Nephron progenitor cell (in vitro differentiated cells): ENCODE measurements around the gene ALK.

ENCODE experiments used
- DNase-seq: peaks from one replicate; pipeline ENCODE4 v3.0.0; 2021
- H3K27ac Mint-ChIP-seq: 2 replicates; pipeline ENCODE4 v1.8.0; 2021; ENCODE audit warnings: mild to moderate bottlenecking, moderate library complexity, mixed read lengths
- H3K27me3 Mint-ChIP-seq: 2 replicates; pipeline ENCODE4 v1.8.0; 2021; ENCODE audit warnings: mild to moderate bottlenecking, low read depth, mixed read lengths; ENCODE audit not compliant: poor library complexity
- H3K36me3 Mint-ChIP-seq: 2 replicates; pipeline ENCODE4 v1.8.0; 2021; ENCODE audit warnings: low read depth, mixed read lengths
- H3K4me1 Mint-ChIP-seq: 2 replicates; pipeline ENCODE4 v1.8.0; 2021; ENCODE audit warnings: mixed read lengths
- H3K4me3 Mint-ChIP-seq: 2 replicates; pipeline ENCODE4 v1.8.0; 2021; ENCODE audit warnings: mild to moderate bottlenecking, moderate library complexity, mixed read lengths
- H3K9me3 Mint-ChIP-seq: 2 replicates; pipeline ENCODE4 v1.8.0; 2021; ENCODE audit warnings: mild to moderate bottlenecking, moderate library complexity, mixed read lengths
- CTCF ChIP-seq: fragments of 200-600 bp; sonication (generic); IDR thresholded peaks from 2 replicates; pipeline ENCODE4 v1.5.0; 2021; ENCODE audit warnings: antibody characterized with exemption

The ALK gene

GRCh38 chr2:29213888-29214291 lies 707.5 kb downstream of the ALK start:
- DNase-seq, result no peak
- no peak overlapping the region for H3K27ac Mint-ChIP-seq
- TF ChIP-seq CTCF, result no peak
- H3K4me3 Mint-ChIP-seq, result peak overlapping the region; percentile 26
- H3K36me3 Mint-ChIP-seq, result no peaks in the 10 kb centered on the region
- H3K4me1 Mint-ChIP-seq, result peaks cover 26% of the 10 kb centered on the region
- H3K27me3 Mint-ChIP-seq, result peaks cover 11% of the 10 kb centered on the region
- no peaks in the 10 kb centered on the region for H3K9me3 Mint-ChIP-seq

- DNase-seq, result no peak
- Mint-ChIP-seq H3K27me3 (peaks cover 7% of the 10 kb centered on the region), H3K27ac (no peak overlapping the region), H3K4me3 (no peak overlapping the region), H3K9me3 (no peaks in the 10 kb centered on the region), H3K4me1 (peaks cover 26% of the 10 kb centered on the region), H3K36me3 (no peaks in the 10 kb centered on the region)
- TF ChIP-seq CTCF, result peak; percentile 24
Observed at GRCh38 chr2:29212009-29212408, 709.4 kb downstream of the ALK start.

- DNase-seq, result no peak
- peaks cover 34% of the 10 kb centered on the region for H3K4me1 Mint-ChIP-seq
- no peak overlapping the region for H3K27ac Mint-ChIP-seq
- no peak overlapping the region for H3K4me3 Mint-ChIP-seq
- H3K36me3 Mint-ChIP-seq, result no peaks in the 10 kb centered on the region
- no peak for TF ChIP-seq CTCF
- no peaks in the 10 kb centered on the region for H3K9me3 Mint-ChIP-seq
- peaks cover 17% of the 10 kb centered on the region for H3K27me3 Mint-ChIP-seq
Observed at GRCh38 chr2:29209551-29209950, 711.8 kb downstream of the ALK start.

DNA sequence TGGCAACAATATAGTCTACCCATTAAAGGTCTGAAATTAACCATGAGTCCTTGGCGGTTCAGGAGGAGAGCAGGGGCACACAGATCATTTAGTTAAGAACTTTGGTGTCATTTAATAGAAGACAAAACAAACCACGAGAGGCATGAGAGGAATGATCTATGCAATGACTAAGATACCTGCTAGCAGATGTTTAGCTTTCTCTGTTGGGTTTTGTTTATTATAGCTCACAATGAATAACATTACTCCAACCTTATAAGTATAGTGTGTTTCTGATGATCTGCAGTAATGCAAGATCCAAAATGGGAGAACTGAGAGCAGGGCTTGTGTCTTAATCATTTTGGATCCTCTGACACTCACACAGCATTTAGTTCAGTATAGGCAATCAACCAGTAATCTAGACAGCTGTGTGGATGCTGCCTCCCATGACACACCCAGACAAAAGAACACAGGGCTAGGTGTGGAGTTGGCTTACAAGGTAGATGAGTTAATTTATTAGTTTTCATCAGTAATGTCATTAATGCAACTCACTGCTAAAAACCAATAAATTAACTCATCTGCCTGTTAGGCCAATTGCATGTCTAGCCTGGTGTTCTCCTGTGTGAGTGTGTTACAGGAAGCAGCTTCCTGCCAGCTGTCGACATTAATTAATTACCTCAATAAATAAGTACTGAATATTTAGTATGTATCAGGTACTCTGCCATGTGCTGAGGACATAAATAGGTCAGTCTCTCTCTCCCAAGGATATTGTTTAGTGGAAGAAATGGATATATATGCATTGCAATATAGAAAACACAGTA lies 713.8 kb downstream of the ALK start:
- no peak for DNase-seq
- H3K9me3 Mint-ChIP-seq, result no peaks in the 10 kb centered on the region
- TF ChIP-seq CTCF, result no peak
- no peak overlapping the region for H3K4me3 Mint-ChIP-seq
- no peak overlapping the region for H3K27ac Mint-ChIP-seq
- peaks cover 27% of the 10 kb centered on the region for H3K4me1 Mint-ChIP-seq
- H3K36me3 Mint-ChIP-seq, result no peaks in the 10 kb centered on the region
- peaks cover 17% of the 10 kb centered on the region for H3K27me3 Mint-ChIP-seq

- H3K27ac Mint-ChIP-seq, result no peak overlapping the region
- no peaks in the 10 kb centered on the region for H3K9me3 Mint-ChIP-seq
- no peaks in the 10 kb centered on the region for H3K36me3 Mint-ChIP-seq
Observed at GRCh38 chr2:29206941-29207340, 714.4 kb downstream of the ALK start.

More at GRCh38 chr2:29206941-29207340, 714.4 kb downstream of the ALK start:
- Mint-ChIP-seq H3K4me1 (peaks cover 28% of the 10 kb centered on the region), H3K27me3 (peaks cover 17% of the 10 kb centered on the region), H3K4me3 (no peak overlapping the region)
- DNase-seq, result no peak
- TF ChIP-seq CTCF, result no peak
